ENCODE results near the gene OR52D1.

OR52D1 gene

DNA sequence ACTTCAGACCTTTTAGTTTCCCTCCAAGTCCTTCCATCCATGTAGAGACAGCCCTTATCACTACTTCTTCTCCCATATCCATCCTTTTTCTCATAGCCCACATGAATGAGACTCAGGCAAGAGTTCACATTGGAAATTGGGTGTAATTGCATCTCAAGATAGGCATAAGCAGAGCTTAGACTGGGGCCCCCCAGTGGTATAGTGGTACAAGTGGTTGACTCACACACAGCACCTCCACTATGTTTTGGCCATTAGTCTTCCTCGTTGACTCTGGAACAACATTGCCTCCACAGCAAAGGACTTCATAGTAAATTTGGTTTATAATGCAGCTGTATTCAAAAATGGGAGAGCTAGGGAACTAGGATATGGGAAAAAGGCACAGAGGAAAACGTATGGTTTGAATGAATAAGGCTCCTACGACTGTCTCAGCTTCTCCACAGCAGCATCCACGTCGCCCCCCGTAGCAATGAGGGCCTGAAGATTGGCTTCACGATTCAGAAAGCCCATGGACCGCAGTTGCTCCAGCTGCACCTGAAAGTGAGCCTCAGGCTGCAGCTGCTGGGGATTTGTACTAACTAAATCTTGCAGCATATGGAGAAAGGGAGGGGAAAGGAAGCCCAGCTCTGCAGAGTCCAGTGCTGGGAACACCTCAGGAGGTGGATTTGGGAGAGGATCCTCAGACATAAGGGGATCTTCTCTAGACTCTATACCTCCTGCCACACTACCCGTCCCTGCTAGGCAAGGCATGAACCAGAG, 18.9 kb downstream of the OR52D1 start:
- no peak for ATAC-seq
- TF ChIP-seq RARB (CRISPR knock-in tag; IDR thresholded peaks at IDR 0.05), result no peak
- TF ChIP-seq, protein P1, sequence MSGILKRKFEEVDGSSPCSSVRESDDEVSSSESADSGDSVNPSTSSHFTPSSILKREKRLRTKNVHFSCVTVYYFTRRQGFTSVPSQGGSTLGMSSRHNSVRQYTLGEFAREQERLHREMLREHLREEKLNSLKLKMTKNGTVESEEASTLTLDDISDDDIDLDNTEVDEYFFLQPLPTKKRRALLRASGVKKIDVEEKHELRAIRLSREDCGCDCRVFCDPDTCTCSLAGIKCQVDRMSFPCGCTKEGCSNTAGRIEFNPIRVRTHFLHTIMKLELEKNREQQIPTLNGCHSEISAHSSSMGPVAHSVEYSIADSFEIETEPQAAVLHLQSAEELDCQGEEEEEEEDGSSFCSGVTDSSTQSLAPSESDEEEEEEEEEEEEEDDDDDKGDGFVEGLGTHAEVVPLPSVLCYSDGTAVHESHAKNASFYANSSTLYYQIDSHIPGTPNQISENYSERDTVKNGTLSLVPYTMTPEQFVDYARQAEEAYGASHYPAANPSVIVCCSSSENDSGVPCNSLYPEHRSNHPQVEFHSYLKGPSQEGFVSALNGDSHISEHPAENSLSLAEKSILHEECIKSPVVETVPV (CRISPR knock-in tag; IDR thresholded peaks at IDR 0.05), result no peak
- no peak for TF ChIP-seq OSR1 (CRISPR knock-in tag; IDR thresholded peaks at IDR 0.05)
- TF ChIP-seq, protein P2, sequence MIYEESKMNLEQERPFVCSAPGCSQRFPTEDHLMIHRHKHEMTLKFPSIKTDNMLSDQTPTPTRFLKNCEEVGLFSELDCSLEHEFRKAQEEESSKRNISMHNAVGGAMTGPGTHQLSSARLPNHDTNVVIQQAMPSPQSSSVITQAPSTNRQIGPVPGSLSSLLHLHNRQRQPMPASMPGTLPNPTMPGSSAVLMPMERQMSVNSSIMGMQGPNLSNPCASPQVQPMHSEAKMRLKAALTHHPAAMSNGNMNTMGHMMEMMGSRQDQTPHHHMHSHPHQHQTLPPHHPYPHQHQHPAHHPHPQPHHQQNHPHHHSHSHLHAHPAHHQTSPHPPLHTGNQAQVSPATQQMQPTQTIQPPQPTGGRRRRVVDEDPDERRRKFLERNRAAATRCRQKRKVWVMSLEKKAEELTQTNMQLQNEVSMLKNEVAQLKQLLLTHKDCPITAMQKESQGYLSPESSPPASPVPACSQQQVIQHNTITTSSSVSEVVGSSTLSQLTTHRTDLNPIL (CRISPR knock-in tag; IDR thresholded peaks at IDR 0.05; ENCODE audit: low read depth), result no peak
- TF ChIP-seq, protein P3, sequence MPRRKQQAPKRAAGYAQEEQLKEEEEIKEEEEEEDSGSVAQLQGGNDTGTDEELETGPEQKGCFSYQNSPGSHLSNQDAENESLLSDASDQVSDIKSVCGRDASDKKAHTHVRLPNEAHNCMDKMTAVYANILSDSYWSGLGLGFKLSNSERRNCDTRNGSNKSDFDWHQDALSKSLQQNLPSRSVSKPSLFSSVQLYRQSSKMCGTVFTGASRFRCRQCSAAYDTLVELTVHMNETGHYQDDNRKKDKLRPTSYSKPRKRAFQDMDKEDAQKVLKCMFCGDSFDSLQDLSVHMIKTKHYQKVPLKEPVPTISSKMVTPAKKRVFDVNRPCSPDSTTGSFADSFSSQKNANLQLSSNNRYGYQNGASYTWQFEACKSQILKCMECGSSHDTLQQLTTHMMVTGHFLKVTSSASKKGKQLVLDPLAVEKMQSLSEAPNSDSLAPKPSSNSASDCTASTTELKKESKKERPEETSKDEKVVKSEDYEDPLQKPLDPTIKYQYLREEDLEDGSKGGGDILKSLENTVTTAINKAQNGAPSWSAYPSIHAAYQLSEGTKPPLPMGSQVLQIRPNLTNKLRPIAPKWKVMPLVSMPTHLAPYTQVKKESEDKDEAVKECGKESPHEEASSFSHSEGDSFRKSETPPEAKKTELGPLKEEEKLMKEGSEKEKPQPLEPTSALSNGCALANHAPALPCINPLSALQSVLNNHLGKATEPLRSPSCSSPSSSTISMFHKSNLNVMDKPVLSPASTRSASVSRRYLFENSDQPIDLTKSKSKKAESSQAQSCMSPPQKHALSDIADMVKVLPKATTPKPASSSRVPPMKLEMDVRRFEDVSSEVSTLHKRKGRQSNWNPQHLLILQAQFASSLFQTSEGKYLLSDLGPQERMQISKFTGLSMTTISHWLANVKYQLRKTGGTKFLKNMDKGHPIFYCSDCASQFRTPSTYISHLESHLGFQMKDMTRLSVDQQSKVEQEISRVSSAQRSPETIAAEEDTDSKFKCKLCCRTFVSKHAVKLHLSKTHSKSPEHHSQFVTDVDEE (CRISPR knock-in tag; IDR thresholded peaks at IDR 0.05), result no peak
- TF ChIP-seq CSDC2 (CRISPR knock-in tag; IDR thresholded peaks at IDR 0.05), result no peak
- no peak for TF ChIP-seq ARNTL (CRISPR knock-in tag; IDR thresholded peaks at IDR 0.05; ENCODE audit: borderline replicate concordance, low read depth)
- TF ChIP-seq ZFP30 (CRISPR knock-in tag; IDR thresholded peaks at IDR 0.05), result no peak
- no peak for TF ChIP-seq ISL1 (CRISPR knock-in tag; IDR thresholded peaks at IDR 0.05)
- no peak for TF ChIP-seq ZFP3 (CRISPR knock-in tag; IDR thresholded peaks at IDR 0.05)
- no peak for TF ChIP-seq BACH2 (CRISPR knock-in tag; IDR thresholded peaks at IDR 0.05; ENCODE audit: borderline replicate concordance)
- TF ChIP-seq PPARA (CRISPR knock-in tag; IDR thresholded peaks at IDR 0.05; ENCODE audit: borderline replicate concordance), result no peak
- TF ChIP-seq TOX (CRISPR knock-in tag; IDR thresholded peaks at IDR 0.05; ENCODE audit: borderline replicate concordance), result no peak
- no peak for TF ChIP-seq ZNF565 (CRISPR knock-in tag; conservative IDR thresholded peaks at IDR 0.05; ENCODE audit: low read depth)
- TF ChIP-seq SNAI2 (CRISPR knock-in tag; IDR thresholded peaks at IDR 0.05), result no peak

DNA sequence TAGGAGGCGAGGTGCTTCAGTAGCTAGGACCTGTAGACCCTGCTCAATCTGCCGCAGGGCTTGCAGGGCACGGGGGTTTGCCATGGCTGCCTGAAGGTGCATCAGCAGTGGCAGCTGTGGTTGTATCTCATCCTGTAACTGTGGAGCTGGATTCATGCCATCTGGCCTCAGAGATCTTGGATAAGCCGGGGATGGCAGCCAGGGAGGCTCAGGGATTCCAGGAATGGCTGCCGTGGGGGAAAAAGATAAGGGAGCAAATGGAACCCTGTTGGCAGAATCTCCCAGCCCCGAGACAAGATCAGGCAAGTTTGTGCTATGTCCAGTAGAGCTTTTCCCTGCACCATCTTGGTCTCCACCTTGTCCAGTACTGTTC, 19.4 kb downstream of the OR52D1 start:
- TF ChIP-seq, protein P4, sequence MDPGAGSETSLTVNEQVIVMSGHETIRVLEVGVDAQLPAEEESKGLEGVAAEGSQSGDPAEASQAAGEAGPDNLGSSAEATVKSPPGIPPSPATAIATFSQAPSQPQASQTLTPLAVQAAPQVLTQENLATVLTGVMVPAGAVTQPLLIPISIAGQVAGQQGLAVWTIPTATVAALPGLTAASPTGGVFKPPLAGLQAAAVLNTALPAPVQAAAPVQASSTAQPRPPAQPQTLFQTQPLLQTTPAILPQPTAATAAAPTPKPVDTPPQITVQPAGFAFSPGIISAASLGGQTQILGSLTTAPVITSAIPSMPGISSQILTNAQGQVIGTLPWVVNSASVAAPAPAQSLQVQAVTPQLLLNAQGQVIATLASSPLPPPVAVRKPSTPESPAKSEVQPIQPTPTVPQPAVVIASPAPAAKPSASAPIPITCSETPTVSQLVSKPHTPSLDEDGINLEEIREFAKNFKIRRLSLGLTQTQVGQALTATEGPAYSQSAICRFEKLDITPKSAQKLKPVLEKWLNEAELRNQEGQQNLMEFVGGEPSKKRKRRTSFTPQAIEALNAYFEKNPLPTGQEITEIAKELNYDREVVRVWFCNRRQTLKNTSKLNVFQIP (CRISPR knock-in tag; IDR thresholded peaks at IDR 0.05; ENCODE audit: borderline replicate concordance, low read depth), result no peak
- TF ChIP-seq TOX (CRISPR knock-in tag; IDR thresholded peaks at IDR 0.05; ENCODE audit: borderline replicate concordance), result no peak
- no peak for TF ChIP-seq ZC3H10 (CRISPR knock-in tag; IDR thresholded peaks at IDR 0.05)
- TF ChIP-seq, protein P2 (CRISPR knock-in tag; IDR thresholded peaks at IDR 0.05; ENCODE audit: low read depth), result no peak
- TF ChIP-seq, protein P3 (CRISPR knock-in tag; IDR thresholded peaks at IDR 0.05), result no peak
- TF ChIP-seq ZNF8 (CRISPR knock-in tag; IDR thresholded peaks at IDR 0.05), result no peak
- TF ChIP-seq RARB (CRISPR knock-in tag; IDR thresholded peaks at IDR 0.05), result no peak
- TF ChIP-seq BACH2 (CRISPR knock-in tag; IDR thresholded peaks at IDR 0.05; ENCODE audit: borderline replicate concordance), result no peak
- TF ChIP-seq ESRRG (CRISPR knock-in tag; IDR thresholded peaks at IDR 0.05), result no peak
- TF ChIP-seq, protein P5, sequence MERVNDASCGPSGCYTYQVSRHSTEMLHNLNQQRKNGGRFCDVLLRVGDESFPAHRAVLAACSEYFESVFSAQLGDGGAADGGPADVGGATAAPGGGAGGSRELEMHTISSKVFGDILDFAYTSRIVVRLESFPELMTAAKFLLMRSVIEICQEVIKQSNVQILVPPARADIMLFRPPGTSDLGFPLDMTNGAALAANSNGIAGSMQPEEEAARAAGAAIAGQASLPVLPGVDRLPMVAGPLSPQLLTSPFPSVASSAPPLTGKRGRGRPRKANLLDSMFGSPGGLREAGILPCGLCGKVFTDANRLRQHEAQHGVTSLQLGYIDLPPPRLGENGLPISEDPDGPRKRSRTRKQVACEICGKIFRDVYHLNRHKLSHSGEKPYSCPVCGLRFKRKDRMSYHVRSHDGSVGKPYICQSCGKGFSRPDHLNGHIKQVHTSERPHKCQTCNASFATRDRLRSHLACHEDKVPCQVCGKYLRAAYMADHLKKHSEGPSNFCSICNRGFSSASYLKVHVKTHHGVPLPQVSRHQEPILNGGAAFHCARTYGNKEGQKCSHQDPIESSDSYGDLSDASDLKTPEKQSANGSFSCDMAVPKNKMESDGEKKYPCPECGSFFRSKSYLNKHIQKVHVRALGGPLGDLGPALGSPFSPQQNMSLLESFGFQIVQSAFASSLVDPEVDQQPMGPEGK (CRISPR knock-in tag; IDR thresholded peaks at IDR 0.05; ENCODE audit: borderline replicate concordance), result no peak
- no peak for TF ChIP-seq OSR1 (CRISPR knock-in tag; IDR thresholded peaks at IDR 0.05)
- TF ChIP-seq, protein P1 (CRISPR knock-in tag; IDR thresholded peaks at IDR 0.05), result no peak
- TF ChIP-seq ISL1 (CRISPR knock-in tag; IDR thresholded peaks at IDR 0.05), result no peak
- no peak for TF ChIP-seq TCF4 (CRISPR knock-in tag; IDR thresholded peaks at IDR 0.05; ENCODE audit: borderline replicate concordance)
- no peak for TF ChIP-seq GLIS3 (CRISPR knock-in tag; IDR thresholded peaks at IDR 0.05)
- TF ChIP-seq ZFP3 (CRISPR knock-in tag; IDR thresholded peaks at IDR 0.05), result no peak
- TF ChIP-seq ZNF565 (CRISPR knock-in tag; conservative IDR thresholded peaks at IDR 0.05; ENCODE audit: low read depth), result no peak
- no peak for TF ChIP-seq SNAI2 (CRISPR knock-in tag; IDR thresholded peaks at IDR 0.05)

More for the DNA sequence above, 19.4 kb downstream of the OR52D1 start:
- no peak for ATAC-seq
